Kidney tubule cell (primary cell): ENCODE results near the gene GRIN2D.
A peak's percentile ranks its signal among the peaks of the same experiment; 100 is the strongest.

Experiments used
- DNase-seq: peaks from one replicate; pipeline ENCODE4 v3.0.0-alpha.2; 2018; ENCODE audit warnings: low spot score

Gene GRIN2D

DNA sequence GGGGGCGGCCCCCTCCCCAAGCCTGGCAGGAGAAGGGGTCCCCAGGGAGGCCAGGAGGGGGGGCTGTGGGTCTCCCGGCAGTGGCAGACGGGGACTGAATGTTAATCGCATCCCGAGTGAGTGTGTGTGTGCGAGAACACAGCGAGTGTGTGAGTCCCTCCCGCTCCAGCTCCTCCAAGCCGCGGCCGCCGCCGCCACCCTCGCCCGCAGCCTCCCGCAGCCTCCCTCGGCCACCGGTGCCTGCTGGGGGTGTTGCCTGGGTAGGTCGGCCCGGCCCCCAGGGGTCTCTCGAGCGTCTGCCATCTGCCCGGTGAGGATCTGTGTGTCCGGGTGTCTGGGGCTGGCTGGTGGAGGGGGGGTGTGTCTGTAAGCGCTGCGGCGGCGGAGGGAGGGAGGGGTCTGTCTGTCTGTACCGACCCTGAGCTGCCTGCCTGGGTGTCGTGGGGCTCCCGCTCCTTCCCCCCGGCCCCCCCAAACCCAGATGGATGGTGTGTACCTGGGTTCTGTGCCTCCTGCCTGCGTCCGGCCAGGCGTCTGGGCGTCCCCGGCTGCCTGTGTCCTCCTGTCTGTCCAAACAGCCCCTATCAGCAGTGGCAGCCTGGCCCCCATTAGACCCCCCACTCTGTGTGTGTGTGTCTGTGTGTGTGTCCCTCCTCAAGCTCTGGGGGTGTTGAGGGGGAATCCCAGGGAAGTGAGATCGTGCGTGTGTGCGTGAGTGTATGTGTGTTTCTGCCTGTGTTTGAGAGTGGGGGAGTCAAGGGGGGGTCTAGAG is at the start of gene GRIN2D:
TSS of gene GRIN2D (plus strand) at position 110 of the 772 bp plus-strand sequence. CDS start 4,725 bp downstream, outside the sequence.
- no peak for DNase-seq

DNA sequence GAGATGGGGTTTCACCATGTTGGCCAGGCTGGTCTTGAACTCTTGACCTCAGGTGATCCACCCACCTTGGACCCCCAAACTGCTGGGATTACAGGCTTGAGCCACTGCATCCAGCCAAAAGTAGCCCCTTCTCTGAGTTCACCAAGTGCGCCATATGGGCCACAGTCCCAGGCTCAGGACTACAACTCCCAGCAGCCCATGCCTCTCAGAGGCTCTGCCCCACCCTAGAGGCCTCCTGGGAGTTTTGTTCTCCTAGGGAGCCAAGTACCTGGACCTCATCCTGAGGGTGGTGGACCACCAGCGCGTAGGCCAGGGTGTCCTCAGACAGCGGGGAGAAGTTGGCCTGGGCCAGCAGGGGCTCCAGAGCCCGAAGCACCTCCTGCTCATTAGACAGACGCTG is 48.6 kb upstream of the GRIN2D start:
- DNase-seq, result no peak

- DNase-seq, result no peak
Observed at GRCh38 chr19:48346191-48346590, 47.3 kb upstream of the GRIN2D start.

- DNase-seq, result no peak
Observed at GRCh38 chr19:48348045-48348444, 45.4 kb upstream of the GRIN2D start.

DNA sequence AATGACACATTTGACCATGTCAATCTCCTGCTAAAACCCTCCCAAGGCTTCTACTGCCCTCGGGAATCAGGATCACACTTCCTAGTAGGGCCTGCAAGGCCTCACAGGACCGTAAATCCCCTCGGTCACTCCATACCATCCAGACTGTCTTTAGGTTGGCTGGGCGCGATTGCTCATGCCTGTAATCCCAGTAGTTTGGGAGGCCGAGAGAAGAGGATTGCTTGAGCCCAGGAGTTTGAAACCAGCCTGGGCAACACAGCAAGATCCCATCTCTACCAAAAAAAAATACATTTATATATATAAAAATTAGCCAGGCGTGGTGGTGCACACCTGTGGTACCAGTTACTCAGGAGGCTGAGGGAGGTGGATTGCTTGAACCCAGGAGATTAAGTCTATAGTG is 44.7 kb upstream of the GRIN2D start:
- no peak for DNase-seq

GRCh38 chr19:48350856-48351255 is 42.6 kb upstream of the GRIN2D start:
- no peak for DNase-seq

DNA sequence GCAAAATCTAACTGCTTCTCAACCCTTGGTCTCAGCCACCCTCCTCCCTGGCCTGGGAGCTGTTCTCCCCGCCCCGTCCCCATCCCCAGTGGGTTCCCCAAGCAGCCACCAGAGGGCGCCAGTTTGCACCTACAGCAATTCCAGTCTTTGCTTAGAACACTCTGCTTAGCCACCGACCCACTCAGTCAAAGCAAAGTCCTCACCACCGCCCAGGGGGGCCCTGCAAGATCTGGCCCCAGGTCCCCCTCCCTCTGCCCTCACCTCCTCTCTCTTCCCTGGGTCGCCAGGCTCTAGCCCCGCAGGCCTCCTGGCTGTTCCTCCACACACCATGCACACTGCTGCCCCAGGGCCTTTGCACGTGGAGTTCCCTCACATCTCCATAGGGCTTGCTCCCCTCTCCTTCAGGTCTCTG is 42.1 kb upstream of the GRIN2D start:
- DNase-seq, result peak; percentile 46

DNA sequence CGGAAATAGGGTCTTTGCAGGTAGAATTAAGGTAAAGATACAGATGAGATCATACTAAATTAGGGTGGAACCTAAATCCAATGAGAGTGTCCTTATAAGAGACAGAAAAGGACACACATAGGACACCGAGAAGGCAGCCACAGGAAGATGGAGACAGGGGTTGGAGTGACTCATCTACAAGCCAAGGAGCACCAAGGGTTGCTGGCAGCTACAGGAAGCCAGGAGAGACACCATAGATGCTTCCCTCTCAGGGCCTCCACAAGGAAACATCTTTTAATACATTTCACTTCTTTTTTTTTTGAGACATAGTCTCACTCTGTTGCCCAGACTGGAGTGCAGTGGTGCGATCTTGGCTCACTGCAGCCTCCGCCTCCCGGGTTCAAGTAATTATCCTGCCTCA is 39.8 kb upstream of the GRIN2D start:
- peak; percentile 27 for DNase-seq

DNA sequence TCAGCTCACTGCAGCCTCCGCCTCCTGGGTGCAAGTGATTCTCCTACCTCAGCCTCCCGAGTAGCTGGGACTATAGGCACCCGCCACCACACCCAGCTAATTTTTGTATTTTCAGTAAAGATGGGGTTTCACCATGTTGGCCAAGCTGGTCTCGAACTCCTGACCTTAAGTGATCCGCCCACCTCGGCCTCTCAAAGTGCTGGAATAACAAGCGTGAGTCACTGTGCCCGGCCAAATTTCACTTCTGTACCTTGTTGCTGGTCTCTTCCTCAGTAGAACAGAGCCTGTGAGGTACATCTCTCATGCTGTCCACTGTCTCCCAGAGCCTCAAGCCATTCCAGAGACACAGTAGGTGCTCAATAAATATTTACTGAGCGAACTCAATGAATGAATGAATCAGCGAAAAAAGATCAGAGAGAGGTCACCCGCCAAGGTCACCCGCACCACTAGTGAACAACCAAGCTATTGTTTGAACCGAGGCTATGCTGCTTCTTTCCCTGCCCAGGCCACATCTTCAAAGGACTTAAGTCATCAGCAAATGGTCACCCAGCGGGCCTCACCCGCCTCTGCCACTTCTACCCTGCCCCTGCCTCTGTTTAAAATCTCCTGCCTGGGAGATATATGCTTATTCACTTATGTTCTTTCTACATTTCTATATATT is 39.0 kb upstream of the GRIN2D start:
- DNase-seq, result peak; percentile 24

- no peak for DNase-seq
Observed at GRCh38 chr19:48355365-48355954, 38.0 kb upstream of the GRIN2D start.

DNA sequence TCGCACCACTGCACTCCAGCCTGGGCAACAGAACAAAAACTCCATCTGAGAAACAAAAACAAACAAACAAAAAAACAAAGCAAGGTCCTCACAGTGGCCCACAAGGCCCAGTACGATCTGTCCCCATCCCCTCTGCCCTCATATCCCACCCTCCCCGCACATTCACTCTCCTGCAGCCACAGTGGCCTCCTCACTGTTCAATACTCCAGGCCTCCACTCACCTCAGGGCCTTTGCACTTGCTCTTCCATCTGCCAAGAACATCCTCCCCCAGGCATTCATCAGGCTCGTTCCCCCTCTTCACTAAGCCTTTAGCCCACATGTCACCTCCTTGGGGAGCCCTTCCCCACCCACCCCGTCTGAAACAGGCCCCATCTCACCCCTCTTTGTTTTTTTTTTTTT is 34.3 kb upstream of the GRIN2D start:
- DNase-seq, result no peak

DNA sequence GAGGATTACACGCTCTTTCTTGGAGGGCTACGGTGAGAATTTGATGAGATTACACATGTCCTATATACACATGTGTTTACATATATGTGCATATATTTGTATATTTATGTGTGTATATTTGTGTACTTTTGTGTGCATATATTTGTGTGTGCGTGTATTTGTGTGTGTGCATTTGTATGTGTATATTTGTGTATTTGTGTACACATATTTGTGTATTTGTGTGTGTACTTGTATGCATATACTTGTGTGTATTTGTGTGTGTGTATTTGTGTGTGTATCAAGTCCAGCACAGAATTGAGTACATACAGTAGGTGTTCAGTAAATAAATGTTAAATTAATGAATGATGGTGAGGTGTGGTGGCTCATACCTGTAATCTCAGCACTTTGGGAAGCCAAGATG is 31.6 kb upstream of the GRIN2D start:
- no peak for DNase-seq

GRCh38 chr19:48362716-48363499 is 30.6 kb upstream of the GRIN2D start:
- peak; percentile 97 for DNase-seq

DNA sequence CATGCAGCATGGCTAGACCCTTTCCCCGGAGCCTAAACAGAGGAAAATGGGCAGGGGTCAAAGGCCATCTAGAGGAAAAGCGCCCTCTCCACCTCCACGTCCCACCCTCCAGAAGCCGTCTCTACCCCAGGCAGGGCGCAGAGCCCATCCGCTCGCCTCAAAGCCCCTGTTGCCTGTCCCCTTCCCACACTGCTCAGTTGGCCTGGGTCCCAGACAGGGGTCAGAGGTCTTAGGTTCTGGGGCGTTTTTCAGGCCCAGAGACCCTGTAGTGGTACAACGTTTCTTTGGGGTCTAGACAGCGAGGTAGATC is 30.0 kb upstream of the GRIN2D start:
- DNase-seq, result no peak

DNA sequence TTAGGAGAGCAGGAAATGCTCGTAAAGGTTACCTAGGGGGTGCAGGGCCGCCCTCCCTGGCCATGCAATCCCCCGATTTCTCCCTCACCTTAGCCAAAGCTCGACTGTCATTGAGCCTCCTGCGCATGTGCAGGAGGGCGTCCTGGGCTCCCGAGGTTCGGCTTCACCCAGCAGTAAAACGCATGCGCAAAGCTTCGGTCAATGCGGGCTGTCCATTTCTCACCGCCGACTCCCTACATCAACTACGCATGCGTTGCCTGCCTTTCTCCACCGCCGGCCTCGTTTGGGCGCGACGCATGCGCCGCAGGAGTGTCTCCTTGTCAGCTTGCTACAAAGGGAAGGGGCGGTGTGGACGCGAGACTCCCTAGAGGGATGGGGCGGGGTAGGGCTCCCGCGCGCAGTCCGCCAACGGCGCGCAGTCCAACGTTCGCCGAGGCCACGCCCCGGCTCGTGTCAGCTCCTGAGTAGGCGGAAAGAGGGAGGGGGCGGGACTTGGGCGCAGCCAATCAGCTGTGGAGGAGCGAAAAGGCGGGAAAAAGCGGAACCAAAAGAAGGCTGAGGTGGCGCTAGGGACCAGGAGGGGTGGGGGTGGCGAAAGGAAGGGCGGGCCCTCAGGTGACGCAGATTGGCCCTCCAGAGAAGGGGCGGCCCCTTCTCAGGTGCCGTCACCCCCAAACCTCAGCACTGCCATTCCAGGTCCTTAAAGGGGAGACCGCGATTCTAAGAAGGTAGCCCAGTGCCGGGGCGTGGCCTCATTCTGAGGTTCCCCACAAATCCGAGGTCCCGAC is 29.5 kb upstream of the GRIN2D start, which contains the start of the genes SYNGR4 and TMEM143:
TSS of gene SYNGR4 (plus strand) at position 558 of the 788 bp plus-strand sequence. CDS start 1,476 bp downstream, outside the sequence.
TSS of gene TMEM143 (minus strand) at position 131 of the 788 bp plus-strand sequence. CDS start at position 111, 20 bp downstream.
- peak; percentile 99 for DNase-seq

- DNase-seq, result no peak
Observed at GRCh38 chr19:48364598-48365348, 28.7 kb upstream of the GRIN2D start.

- DNase-seq, result no peak
Observed at GRCh38 chr19:48365602-48366001, 27.9 kb upstream of the GRIN2D start.

DNA sequence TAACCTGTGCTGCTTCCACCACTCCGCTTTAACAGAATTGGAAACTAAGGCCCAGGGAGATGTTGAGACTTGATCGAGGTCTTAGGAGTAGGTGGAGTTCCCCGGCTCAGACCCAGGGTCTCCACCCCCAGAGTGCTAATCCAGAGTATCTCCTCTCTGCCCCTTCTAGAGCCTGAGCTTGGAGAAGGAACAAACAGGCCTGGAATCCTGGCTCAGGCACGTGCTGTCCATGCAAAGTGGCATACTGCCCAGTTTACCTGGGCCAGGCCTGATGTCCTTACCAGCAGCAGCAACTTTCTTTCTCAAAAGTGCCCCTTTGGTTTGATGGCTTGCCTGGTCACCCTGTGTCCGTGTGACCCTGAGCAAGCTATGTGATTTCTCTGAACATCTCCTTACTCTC is 25.6 kb upstream of the GRIN2D start:
- no peak for DNase-seq

DNA sequence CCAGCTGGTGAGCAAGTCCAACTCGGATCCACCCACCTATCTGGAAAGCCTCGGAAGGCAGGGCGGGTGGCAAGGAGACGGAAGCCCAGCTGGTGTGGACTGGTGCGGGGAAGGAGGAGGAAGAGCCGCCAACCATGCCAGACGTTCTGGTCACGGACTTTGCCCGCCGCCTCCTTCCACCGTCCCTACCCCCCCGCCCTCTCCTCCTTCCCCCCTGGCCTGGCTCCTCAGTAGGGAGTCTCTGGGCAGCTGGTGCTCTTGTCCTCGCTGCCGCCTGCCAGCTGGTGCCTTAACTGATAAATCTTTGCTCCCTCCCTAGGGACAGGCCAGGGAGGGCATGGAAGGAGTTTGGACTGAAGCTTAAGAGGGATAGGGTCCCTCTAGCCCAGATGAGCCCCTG is 24.5 kb upstream of the GRIN2D start:
- DNase-seq, result peak; percentile 15

DNA sequence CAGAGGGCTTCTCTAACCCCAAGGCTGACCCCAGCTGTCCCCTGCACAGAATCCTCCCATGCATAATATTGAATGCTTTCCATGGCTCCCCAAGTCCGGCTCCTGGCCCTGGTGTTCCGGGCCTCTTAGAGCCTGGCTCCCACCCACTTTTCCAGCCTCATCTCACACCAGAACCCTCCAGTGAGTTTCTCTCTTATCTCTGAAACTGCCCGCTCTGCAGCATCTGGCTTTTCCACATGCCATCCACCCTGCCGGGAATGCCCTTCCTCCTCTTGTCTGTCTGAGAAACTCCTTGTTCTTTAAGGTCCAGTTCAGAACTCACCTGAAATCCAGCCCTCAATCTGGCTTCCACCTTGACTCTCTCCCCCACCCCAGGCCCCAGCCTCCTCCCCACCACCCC is 22.5 kb upstream of the GRIN2D start:
- DNase-seq, result no peak

DNA sequence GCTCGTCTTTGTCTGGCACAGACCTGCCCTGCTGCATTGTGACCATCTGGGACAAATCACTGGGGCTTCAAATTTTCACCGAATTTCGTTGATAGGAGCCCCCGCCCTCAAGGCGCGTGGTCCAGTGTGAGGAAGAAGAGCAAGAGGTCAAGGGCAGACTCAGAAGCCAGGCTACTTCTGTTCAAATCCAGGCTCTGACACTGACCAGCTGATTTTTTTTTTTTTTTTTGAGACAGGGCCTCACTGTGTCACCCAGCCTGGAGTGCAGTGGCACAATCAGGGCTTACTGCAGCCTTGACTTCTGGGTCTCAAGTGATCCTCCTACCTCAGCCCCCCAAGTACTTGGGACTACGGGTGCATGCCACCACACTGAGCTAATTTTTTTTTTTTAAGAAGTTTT is 22.1 kb upstream of the GRIN2D start:
- no peak for DNase-seq
